ENCODE measurements around the gene NAALADL2. TPM values are rescaled to one million over a fixed set of nuclear protein-coding genes. Genes with fewer than 3 reads are reported as not detected.

NAALADL2 gene
- total and polyA plus RNA-seq, 2 of the 8 experiments (the other 6 are each of a cell fraction or from before 2014, with no cell fraction given) = 0.12 to 0.22 TPM

DNA sequence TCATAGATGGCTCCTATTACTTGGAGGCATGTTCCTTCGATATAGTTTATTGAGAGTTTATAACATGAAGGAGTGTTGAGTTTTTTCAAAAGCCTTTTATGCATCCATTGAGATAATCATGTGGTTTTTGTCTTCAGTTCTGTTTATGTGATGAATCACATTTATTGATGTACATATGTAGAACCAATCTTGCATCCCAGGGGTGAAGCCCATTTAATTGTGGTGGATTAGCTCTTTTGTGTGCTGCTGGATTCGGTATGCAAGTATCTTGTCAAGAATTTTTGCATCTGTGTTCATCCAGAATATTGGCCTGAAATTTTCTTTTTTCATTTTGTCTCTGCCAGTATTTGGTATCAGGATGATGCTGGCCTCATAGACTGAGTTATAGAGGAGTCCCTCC, 81.0 kb downstream of the NAALADL2 start:
- Histone ChIP-seq H3K14ac (ENCODE audit: insufficient read length) (no peak overlapping the region), H3K27me3 (replicated peaks in 1 of 4; ENCODE audit: control insufficient read depth in 3 of 4, extremely low read depth in 1 of 4, insufficient read depth in 3 of 4, low read length in 3 of 4) (no peaks in the 10 kb centered on the region), H2BK5ac (ENCODE audit: low read depth, low read length) (no peak overlapping the region), H3K27ac (ENCODE audit: low read depth, low read length) (no peak overlapping the region), H2BK20ac (ENCODE audit: low read length) (no peak overlapping the region), H4K20me1 (replicated peaks in 1 of 2; ENCODE audit: control insufficient read depth in 1 of 2, insufficient read depth in 2 of 2, low read length in 2 of 2) (no peaks in the 10 kb centered on the region), H2BK120ac (replicated peaks; ENCODE audit: low read depth, low read length) (no peak overlapping the region), H4K8ac (ENCODE audit: extremely low read depth, insufficient read depth, low read length) (no peak overlapping the region), H2AK5ac (ENCODE audit: low read depth, low read length) (no peak overlapping the region), H4K91ac (replicated peaks; ENCODE audit: insufficient read length, low read length) (no peak overlapping the region), H3K9me3 (ENCODE audit: insufficient read depth in 2 of 2, low read depth in 1 of 2, low read length in 1 of 2) (no peaks in the 10 kb centered on the region), H2AFZ (ENCODE audit: low read length) (no peak overlapping the region), H3K79me2 (ENCODE audit: control insufficient read depth in 1 of 2, insufficient read depth in 2 of 2, low read length in 2 of 2) (no peaks in the 10 kb centered on the region), H3K9ac (replicated peaks in 1 of 4; ENCODE audit: extremely low read depth in 1 of 4, low read depth in 3 of 4, low read length in 3 of 4) (no peak overlapping the region), H3K4me2 (ENCODE audit: insufficient read depth in 1 of 2, low read depth in 2 of 2, low read length in 2 of 2) (no peak overlapping the region), H3K56ac (replicated peaks; ENCODE audit: insufficient read length, low read depth, low read length) (no peak overlapping the region), H3K23me2 (ENCODE audit: low read depth, low read length) (no peaks in the 10 kb centered on the region), H3K36me3 (ENCODE audit: control insufficient read depth in 2 of 4, insufficient read depth in 4 of 4, low read length in 3 of 4) (no peaks in the 10 kb centered on the region), H3K4me3 (ENCODE audit: extremely low read depth in 1 of 4, insufficient read depth in 2 of 4, low read depth in 3 of 4, low read length in 4 of 4) (no peak overlapping the region), H2BK15ac (ENCODE audit: low read length) (no peak overlapping the region), H3K79me1 (ENCODE audit: low read depth, low read length) (no peaks in the 10 kb centered on the region), H3K4me1 (replicated peaks in 1 of 4; ENCODE audit: control insufficient read depth in 3 of 4, insufficient read depth in 4 of 4, low read length in 3 of 4) (no peaks in the 10 kb centered on the region), H4K5ac (ENCODE audit: insufficient read length, low read depth, low read length) (no peak overlapping the region), H2BK12ac (ENCODE audit: low read depth, low read length) (no peak overlapping the region), H3K4ac (replicated peaks; ENCODE audit: insufficient read length, low read depth, low read length) (no peak overlapping the region), H3K18ac (ENCODE audit: extremely low read depth, low read length) (no peak overlapping the region), H3K23ac (ENCODE audit: insufficient read length) (no peak overlapping the region)
- DNase-seq (ENCODE audit: low read depth in 1 of 2, low spot score in 2 of 2) = no peak
- 94% methylated on average over 2 of the region's 2 CpGs; no CpG with 5 or more reads in 1 of the 2 experiments for WGBS, 2 experiments (ENCODE audit: extremely low coverage in 1 of 2, insufficient coverage in 1 of 2, insufficient read length in 1 of 2, insufficient replicate concordance in 2 of 2, low coverage in 1 of 2, low lambda C conversion rate in 2 of 2, missing lambda C conversion rate in 1 of 2)
- ChIA-PET POLR2A (ENCODE audit: partially characterized antibody) (no interaction called here), CTCF (ENCODE audit: partially characterized antibody) (no interaction called here)
- no peak for TF ChIP-seq POLR2A (IDR thresholded peaks at IDR 0.05; ENCODE audit: control extremely low read depth in 1 of 2, low read depth in 2 of 2, low read length in 2 of 2)
- FAIRE-seq = no peak
